Medulla oblongata (tissue), 1 donor: ENCODE results near the gene CCNF.
"Not testable (repeated sequence)": the region's sequence is repeated elsewhere in the genome, so short reads cannot be mapped to it uniquely, and the experiment has no call there.

ENCODE experiments used
- DNase-seq: peaks from one replicate; pipeline ENCODE4 v3.0.0-alpha.2; 2015; ENCODE audit errors: extremely low spot score

Gene CCNF

DNA sequence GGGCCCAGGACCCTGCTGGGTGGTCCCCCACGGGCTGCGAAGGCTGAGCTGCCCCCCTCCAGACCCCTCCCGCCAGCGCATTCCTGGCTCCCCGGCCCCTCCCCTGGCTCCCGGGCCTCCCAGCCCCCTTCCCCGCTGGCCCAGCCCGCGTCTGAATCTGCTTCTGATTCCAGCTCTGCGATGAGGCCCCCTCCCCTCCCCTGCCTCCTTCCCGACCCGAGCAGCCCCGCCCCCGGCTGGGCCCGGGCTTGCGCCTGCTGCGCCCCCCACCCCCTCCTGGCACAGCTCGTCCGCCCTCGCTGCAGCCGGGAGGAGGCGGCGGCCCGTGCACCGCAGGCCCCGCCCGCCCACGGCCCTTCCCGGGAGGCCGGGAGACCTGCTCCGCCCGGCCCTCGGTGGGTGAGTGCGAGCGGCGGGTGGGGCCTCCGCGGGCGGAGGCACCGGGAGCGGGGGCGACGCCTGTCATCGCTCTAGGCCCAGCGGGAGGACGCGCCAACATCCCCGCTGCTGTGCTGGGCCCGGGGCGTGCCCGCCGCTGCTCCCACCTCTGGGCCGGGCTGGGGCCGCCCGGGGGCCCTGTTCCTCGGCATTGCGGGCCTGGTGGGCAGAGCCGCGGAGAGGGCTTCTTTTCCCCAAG is 41.9 kb downstream of the CCNF start, which contains the start of gene NTN3:
TSS of gene NTN3 (plus strand) at position 282 of the 637 bp plus-strand sequence. CDS start 405 bp downstream, outside the sequence.
- DNase-seq, result no peak

DNA sequence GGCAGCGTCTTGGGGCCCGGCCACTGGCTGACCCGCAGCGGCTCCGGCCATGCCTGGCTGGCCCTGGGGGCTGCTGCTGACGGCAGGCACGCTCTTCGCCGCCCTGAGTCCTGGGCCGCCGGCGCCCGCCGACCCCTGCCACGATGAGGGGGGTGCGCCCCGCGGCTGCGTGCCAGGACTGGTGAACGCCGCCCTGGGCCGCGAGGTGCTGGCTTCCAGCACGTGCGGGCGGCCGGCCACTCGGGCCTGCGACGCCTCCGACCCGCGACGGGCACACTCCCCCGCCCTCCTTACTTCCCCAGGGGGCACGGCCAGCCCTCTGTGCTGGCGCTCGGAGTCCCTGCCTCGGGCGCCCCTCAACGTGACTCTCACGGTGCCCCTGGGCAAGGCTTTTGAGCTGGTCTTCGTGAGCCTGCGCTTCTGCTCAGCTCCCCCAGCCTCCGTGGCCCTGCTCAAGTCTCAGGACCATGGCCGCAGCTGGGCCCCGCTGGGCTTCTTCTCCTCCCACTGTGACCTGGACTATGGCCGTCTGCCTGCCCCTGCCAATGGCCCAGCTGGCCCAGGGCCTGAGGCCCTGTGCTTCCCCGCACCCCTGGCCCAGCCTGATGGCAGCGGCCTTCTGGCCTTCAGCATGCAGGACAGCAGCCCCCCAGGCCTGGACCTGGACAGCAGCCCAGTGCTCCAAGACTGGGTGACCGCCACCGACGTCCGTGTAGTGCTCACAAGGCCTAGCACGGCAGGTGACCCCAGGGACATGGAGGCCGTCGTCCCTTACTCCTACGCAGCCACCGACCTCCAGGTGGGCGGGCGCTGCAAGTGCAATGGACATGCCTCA is 42.6 kb downstream of the CCNF start:
- no peak for DNase-seq

DNA sequence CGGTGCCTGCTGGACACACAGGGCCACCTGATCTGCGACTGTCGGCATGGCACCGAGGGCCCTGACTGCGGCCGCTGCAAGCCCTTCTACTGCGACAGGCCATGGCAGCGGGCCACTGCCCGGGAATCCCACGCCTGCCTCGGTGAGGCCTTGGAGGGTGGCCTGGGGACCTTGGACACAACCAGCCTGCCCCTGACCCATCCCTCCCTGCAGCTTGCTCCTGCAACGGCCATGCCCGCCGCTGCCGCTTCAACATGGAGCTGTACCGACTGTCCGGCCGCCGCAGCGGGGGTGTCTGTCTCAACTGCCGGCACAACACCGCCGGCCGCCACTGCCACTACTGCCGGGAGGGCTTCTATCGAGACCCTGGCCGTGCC is 43.2 kb downstream of the CCNF start:
- no peak for DNase-seq

DNA sequence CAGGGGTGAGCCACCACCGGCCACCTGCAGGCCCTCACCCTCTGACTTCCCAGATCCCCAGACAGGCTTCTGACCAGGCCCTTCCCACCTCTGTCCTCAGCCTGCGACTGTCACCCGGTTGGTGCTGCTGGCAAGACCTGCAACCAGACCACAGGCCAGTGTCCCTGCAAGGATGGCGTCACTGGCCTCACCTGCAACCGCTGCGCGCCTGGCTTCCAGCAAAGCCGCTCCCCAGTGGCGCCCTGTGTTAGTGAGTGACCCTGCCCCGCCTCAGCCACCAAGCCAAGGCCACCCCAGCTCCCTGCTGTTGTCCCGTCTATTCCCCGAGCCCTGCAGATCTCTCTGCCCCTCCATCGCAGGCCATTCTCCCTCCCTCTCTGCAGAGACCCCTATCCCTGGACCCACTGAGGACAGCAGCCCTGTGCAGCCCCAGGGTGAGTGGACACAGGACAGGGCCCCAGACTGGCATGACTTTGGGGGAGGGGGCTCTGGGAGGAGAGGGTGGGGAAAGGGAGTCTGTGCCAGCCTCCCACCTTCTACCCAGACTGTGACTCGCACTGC is 43.7 kb downstream of the CCNF start:
- no peak for DNase-seq

DNA sequence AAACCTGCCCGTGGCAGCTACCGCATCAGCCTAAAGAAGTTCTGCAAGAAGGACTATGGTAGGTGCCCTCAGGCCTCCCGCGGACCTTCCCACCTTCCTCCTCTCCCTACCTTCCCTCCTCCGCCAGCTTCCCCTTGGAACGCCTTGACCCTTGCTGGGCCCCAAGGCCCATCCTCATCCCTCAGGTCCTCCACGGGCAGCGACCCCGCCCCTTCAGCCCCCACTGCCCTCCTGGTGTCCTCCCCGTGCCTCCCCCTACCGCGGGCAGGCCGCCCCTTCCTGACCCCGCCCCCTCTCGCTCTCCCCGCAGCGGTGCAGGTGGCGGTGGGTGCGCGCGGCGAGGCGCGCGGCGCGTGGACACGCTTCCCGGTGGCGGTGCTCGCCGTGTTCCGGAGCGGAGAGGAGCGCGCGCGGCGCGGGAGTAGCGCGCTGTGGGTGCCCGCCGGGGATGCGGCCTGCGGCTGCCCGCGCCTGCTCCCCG is 44.2 kb downstream of the CCNF start:
- DNase-seq, result no peak

DNA sequence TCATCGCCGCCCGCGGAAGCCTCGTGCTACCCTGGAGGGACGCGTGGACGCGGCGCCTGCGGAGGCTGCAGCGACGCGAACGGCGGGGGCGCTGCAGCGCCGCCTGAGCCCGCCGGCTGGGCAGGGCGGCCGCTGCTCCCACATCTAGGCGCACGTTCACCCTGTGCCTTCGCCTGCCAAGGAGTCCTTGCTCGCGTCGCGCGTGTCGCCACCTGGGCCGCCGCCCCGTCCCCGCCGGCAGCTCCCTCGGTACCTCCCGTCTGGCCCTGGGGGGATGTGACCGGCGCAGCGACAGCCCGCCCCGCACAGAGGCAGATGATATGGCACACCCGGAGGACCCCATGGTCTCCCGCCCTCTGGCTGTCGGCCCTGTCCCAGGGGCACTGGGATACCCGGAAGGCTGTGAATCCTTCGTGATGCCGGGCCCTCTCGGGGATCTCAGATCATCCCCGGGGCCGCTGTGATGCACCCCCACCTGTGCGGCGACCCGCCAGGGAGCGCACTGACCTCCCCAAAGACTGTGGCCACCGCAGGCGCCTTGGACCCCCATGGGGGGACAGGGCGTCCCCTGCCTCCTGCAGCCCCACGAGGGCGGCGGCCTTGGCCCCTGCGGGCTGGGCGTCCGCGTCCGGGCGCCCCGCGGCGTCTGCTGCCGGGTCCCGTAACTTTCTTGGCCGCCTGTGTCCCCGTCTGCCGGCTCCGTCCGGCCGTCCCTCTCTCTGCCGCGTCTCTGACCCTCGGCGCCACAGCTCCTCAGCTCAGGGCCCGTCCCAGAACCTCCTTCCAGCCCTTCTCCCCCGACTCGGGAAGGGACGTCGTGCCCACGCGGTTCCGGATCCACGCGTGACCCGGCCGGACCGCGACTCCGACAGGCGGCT is 45.0 kb downstream of the CCNF start:
- peak; percentile 59 for DNase-seq

DNA sequence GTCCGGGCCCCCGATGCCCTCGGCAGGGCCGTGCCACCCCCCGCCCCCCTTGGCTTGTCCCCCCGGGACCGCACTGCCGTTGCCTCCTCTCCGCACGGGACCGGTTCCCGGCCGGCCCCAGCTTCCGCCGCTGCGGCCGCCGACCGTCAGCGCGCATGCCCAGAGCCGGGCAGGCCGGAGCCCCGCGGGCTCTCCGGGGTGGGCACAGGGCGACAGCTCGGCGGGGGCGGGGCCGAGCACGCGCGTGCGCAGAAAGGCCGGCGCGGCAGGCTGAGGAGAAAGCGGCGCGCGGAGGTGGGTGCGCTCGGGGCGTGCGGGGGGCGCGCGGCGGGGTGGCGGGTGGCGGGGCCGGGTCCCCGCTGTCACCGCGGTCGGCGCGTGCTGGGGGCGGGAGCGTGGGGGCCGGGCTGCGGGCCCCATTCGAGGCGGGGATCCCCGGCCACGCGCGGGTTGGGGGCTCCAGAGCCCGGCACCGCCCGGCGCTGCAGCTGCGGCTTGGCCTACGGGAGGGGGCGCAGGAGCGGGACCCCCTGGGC is 45.7 kb downstream of the CCNF start, which contains the start of gene TBC1D24:
TSS of gene TBC1D24 (plus strand) at position 251 of the 536 bp plus-strand sequence. CDS start 21,022 bp downstream, outside the sequence.
- peak; percentile 91 for DNase-seq

DNA sequence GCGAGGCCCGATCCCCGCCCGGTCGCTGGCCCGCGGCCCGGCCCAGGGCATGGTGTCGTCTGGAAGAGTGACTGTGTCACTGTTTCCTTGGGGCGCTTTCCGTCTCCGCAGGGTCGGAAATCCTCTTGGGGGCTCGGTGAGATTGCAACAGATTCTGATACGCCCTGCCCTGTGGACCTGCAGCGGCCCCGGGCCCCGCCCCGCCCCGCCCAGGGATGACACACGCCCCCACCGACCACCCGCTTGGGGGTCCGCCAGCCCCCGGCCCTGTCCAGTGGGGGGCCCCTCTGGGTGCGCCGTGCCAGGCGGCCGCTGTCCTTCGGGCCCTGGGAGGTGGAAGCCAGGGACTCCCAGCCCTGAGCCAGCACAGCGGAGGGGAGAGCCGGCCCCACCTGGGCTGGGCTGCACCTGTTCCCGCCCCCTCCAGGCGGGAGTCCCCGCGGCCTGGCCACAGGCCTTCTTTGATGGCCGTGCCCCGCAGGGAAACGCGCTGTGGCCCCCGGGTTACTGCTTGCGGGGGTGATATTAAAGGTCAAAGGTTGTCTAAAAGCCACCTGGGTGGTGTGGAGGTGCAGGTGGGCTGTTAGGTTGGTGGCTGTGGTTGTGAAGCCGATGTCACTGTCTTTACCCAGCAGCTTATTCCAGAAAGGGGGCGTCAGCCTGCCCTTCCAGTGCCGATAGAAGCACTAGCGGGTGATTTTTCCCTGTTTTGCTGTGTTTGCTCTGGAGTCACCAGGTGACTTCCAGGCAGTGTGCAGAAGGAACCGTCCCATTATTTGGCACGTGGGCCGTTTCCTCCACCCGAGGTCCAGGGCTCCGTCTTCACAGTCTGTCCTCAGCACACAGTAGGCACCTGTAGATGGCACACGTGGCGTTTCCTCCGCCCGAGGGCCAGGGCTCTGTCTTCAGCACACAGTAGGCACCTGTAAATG is 46.4 kb downstream of the CCNF start:
- no peak for DNase-seq

DNA sequence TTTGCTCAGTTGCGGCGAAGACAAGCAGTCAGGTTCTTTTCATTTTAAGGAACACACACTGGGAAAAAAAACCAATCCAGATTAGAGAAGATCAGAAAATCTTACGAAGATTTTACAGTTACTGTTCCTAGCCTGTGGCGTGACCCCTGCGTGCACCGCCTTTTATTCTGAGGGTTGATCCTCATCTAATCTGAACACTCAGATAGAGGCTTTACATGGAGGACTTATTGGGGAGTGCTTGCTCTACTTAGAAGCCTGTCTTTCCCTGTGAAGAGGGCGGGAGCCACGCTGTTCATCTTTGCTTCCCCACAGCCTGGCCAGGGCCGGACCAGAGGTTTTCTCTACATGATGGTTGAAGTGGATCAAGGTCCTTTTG is 47.1 kb downstream of the CCNF start:
- DNase-seq, result no peak

DNA sequence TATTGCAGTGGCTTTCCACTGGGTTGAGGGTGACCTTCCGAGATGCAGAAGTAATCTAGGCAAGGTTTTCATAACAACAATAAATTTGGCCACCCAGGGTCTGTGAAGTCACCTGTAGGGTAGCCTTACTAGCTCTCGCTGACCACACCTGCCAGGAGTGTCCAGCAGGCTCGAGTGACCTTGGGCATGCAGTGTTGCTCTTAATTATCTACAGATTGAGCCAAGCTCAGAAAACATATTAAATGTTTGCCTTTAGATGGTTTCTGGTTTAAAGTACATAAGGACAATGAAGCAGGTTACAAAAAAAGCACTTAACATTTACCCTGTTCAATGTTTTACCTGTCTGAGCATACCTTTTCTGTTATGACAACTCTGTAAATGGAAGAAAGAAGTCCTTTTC is 47.5 kb downstream of the CCNF start:
- DNase-seq, result no peak

DNA sequence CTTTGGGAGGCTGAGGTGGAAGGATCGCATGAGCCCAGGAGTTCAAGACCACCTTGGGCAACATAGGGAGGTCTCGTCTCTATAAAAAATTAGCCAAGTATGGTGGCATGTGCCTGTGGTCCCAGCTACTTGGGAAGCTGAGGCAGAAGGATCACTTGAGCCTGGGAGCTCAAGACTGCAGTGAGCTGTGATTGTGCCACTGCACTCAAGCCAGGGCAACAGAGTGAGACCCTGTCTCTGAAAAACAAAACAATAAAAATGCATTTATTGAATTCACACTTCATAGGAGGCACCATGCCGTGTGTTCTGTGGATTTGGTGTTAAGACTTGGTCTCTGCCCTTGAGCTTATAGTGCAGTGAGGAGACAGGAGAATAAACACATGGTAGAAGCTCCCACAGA is 48.1 kb downstream of the CCNF start:
- DNase-seq, result no peak

DNA sequence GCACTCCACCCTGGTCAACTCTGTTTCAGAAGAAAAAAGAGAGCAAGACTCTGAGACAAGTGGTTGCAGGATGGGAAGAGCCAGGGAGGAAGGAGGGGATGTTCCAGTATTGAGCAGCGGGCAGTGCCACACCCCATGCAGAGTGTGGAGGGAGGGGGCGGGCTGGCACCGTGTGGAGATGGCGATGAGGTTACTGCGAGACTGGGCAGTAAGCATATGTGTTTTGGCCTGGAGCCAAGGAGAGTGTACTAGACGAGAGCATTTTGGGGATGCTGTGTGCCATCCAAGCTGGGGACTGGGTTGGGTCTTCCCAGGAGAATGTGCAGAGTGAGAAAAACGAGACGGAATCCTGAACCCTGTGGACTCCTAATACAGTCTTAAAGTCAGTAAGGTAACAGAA is 49.0 kb downstream of the CCNF start:
- no peak for DNase-seq

DNA sequence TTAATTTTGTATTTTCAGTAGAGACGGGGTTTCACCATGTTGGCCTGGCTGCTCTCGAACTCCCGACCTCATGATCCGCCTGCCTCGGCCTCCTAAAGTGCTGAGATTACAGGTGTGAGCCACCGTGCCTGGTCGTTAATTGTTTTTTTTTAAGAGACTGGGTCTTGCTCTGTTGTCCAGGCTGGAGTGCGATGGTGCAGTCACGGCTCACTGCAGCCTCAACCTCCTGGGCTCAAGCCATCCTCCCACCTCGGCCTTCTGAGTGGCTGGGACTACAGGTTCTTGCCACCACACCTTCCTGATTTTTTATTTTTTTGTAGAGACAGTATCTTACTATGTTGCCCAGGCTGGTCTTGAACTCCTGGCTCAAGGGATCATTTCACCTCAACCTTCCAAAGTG is 50.7 kb downstream of the CCNF start:
- DNase-seq, result not testable (repeated sequence)

DNA sequence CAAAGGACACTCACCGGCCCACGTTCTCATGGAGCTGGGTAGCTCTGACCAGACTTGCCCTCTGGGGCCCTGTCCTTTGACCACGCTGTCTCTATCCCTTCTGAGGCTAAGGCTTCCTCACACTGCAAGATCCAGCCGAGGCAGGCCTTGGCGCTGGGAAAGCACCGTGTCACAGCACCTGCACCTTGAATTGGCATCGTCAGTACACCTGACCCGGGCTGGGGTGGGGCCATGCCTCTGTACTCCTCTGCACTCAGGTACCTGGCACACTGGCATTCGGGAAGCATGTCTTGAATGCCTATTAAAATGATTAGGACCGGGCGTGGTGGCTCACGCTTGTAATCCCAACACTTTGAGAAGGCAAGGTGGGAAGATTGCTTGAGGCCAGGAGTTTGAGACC is 51.7 kb downstream of the CCNF start:
- DNase-seq, result no peak

DNA sequence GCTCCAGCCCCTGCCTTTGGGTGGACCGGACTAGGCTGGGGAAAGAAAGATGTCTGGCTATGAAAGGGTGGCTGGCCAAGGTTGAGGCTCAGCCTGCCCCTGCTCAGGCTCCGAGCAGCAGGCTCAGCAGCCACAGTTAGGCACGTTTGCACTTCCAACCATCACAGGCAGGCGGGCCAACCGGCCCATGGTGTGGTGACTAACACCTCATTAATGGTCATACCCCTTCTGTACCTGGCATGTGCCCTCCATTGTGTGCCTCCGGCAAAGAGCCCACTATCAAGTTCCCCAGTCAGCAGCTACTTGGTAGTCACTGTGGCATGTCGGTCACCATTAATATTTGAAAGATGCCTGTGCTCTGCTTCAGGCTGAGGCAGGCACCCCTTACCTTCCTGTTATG is 52.4 kb downstream of the CCNF start:
- DNase-seq, result no peak

DNA sequence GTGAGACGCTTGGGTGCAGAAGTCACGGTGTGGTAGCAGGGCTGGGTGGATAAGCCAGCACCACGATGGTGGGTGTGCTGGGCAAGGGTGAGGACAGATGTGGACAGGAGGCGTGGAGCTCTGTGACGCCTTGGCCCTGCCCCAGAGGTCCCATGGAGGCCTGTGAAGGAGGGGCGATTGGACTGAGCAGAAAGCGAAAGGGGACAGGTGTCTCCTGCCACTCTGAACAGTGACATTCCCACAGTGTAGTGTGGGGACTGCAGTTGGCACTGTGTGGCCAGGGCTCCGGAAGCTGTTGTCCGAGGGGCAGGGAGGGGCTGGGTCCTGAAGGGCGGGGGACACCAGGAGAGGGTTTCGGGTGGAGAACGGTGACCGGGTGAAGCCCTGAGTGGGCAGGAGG is 53.0 kb downstream of the CCNF start:
- DNase-seq, result no peak

DNA sequence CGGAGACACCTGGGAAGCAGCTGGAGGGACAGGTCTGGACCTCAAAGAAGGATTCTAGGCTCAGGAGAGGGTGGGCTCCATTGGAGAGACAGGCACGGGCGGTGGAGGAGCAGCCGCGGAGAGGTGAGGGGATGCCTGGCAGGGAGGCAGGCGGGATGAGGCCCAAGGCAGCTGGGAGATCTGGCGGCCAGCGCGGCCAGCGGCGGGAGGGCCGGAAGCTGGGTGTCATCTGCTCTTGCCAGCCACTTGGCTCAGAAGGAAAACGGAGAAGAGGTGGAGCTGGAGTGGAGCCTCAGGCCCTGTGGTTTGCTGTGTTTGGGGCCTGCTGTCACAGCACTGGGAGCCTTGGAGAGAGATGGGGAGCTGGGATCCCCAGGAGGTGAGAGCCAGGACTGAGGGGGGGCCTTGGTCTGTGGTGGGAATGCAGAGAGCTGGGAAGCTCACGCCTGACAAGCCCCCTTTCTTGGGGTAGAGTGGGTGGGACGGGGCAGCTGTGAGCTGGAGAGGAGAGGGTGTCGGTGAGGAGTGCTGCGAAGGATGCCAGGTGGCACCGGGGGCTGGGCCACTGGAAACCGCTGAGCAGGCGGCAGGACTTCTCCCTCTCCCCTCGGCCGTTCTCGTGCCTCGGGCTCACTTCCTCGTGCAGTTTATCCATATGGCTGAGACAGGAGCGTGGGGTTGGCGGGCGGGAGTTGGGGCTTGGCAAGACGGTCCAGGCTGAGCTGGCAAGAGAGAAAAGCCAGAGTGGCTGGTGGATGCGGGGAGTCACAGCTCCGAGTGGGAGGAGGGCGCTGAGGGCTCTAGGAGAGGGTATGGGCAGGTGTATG is 53.7 kb downstream of the CCNF start:
- DNase-seq, result peak; percentile 69

DNA sequence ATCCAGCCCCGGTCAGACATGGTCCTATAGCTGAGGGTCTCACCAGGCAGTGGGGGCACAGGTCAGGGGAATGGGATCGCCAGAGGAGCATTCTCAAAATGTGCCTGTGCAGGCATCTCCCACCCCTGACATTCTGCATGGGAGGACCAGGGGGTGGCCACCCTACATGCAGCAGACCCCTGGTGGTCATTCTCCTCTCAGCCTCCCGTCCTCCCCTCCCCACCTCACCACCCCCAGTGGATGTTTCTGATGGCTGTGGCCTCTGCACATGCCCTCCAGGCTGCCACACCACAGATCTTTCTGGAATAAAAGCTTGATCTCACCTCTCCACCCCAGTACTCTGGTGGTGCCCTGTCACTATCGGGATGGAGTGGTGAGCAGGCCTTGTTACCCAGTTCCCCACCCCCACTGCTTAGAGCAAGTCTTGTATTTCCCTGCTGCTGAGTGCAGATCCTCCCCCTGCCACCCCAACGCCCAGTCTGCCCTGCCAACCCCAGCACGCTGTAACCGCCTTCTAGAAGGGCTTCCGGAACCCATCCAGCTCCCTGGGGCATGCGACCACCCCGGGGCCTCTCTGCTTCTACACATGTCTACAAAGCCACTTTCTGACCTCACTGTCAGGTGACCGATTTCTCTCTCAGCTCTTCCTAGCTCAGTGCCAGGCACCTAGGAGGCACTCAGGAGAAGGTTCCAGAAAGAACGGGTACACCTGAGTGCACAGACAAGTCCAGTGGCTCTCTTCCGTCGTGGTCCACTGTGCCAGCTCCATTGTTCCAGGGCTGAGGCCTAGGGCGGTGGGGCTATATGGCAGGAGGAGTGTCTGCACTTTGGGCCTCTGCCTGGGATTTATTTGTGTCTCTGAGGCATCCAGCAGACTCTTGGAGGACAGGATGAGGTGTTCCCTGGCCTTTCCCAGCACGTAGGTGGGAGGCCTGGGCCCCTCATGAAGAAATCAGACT is 55.0 kb downstream of the CCNF start:
- no peak for DNase-seq
